ENCODE data around the gene FAM193B.

FAM193B gene

DNA sequence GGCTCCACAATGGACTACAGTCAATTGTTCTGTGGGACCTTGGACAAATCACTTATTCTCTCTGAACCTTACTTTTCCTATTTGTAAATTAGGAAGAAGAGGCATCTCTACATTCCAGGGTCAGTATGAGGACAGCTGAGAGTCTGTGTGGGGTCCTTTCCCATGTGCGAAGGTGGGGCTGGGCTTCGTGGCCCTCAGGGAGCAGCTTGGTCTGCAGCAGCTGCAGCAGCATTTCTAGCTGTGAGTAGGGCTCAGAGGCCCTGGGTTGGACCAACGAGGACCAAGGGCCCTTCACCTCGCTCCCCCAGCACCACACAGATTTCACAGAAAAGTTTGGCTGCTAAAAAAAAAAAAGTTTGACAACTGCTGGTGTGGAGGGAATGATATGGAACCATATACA is 28.2 kb downstream of the FAM193B start:
- TF ChIP-seq, protein P1, sequence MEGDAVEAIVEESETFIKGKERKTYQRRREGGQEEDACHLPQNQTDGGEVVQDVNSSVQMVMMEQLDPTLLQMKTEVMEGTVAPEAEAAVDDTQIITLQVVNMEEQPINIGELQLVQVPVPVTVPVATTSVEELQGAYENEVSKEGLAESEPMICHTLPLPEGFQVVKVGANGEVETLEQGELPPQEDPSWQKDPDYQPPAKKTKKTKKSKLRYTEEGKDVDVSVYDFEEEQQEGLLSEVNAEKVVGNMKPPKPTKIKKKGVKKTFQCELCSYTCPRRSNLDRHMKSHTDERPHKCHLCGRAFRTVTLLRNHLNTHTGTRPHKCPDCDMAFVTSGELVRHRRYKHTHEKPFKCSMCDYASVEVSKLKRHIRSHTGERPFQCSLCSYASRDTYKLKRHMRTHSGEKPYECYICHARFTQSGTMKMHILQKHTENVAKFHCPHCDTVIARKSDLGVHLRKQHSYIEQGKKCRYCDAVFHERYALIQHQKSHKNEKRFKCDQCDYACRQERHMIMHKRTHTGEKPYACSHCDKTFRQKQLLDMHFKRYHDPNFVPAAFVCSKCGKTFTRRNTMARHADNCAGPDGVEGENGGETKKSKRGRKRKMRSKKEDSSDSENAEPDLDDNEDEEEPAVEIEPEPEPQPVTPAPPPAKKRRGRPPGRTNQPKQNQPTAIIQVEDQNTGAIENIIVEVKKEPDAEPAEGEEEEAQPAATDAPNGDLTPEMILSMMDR (IDR thresholded peaks at IDR 0.05; ENCODE audit: insufficient read depth, low read depth, low read length, missing control alignments), result no peak
- DNase-seq (ENCODE audit: low read depth), result no peak
- no peak overlapping the region for H3K4me3 ChIP-seq (ENCODE audit: low read length)

DNA sequence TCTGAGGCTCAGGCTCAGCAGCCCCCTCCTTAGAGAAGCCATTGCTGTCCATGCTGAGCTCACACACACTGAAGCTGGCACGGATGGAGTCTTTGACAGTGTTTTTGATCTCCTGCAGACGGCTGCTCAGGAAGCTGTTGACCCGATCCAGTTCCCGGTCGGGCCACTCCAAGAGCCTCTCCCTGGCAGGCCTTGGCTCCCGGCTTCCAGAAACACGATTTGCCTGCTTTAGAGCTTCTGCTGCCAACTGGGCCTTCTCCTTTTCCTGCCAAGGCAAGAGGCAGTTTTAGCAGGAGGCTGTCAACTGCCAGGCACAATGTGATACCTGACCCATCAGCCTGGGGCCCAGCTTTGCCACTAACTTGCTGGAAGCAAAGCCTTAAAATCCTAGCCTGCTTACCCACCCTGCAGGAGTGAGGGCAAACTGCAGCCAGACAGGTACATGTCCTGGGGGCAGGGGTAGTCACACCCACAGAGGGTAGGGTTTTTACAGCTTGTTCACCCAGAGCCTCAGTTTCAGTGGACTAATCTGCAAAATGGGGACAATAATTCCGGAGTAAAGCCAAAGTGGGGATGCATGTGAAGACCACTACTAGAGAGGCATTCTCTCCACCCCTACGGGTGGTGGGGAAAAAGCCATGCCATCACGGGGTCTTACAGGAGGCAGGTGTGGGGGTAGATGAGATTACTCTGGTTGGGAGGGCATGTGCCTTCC is 29.3 kb downstream of the FAM193B start:
- TF ChIP-seq, protein P1 (IDR thresholded peaks at IDR 0.05; ENCODE audit: insufficient read depth, low read depth, low read length, missing control alignments), result no peak
- DNase-seq (ENCODE audit: low read depth), result no peak
- no peak overlapping the region for H3K4me3 ChIP-seq (ENCODE audit: low read length)

DNA sequence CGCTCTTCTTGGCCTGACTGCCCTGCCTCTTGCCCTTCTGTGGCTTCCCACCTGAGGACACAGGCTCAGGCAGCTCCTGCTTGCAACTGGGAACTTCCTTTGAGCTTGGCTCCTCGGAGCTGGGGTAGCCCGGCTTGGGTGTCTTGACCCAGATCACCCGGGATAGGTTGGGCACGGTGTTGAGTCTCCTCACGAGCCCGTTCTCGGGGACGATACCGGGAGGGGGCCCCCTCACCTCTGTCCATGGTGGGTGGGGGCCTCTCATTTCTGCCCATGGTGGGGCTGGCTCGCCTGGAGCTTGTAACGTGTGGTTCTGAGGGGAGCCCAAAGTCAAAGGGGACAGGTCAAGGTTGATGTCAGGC is 29.8 kb downstream of the FAM193B start:
- TF ChIP-seq, protein P1 (IDR thresholded peaks at IDR 0.05; ENCODE audit: insufficient read depth, low read depth, low read length, missing control alignments), result no peak
- H3K4me3 ChIP-seq (ENCODE audit: low read length), result no peak overlapping the region
- DNase-seq (ENCODE audit: low read depth), result no peak

DNA sequence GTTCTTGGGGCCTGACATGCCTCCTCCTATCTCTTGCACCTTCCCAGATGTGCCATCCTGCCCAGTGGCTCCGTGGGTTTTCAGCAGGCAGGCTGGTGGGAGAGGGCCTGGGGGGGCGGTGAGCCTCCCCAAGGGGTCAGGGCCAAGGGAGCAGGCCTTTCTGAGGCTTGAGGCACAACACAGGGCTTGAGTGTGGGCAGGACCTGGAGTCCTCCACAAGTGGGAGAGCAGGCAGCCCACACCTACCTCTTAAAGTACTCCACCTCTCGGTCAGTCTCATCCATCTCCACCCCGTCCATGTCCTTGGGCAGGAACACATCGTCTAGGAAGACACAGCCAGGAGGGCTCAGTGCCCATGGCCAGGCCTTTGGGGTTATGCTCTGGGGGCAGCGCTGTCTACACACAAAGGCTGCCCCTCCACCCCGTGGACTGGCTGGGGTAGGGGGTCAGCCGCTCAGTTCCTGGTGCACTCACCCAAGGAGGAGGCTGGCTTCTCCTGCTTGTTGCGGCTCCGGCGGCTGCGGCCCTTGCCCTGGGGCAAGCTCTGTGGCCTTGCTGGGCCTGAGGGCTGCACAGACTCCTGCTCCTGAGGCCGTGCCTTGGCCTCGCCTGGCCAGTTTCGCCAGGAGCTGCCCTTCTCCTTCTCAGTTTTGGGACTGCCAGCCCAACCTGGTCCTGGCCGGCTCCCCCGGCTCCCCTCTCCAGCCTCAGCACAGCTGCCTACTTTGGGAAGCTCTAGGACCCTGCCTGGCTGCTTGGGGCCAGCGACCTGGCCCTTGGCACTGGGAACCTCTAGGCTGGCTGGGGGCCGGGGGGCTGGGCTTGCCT is 30.4 kb downstream of the FAM193B start:
- no peak for DNase-seq (ENCODE audit: low read depth)
- no peak overlapping the region for H3K4me3 ChIP-seq (ENCODE audit: low read length)
- TF ChIP-seq, protein P1 (IDR thresholded peaks at IDR 0.05; ENCODE audit: insufficient read depth, low read depth, low read length, missing control alignments), result no peak

DNA sequence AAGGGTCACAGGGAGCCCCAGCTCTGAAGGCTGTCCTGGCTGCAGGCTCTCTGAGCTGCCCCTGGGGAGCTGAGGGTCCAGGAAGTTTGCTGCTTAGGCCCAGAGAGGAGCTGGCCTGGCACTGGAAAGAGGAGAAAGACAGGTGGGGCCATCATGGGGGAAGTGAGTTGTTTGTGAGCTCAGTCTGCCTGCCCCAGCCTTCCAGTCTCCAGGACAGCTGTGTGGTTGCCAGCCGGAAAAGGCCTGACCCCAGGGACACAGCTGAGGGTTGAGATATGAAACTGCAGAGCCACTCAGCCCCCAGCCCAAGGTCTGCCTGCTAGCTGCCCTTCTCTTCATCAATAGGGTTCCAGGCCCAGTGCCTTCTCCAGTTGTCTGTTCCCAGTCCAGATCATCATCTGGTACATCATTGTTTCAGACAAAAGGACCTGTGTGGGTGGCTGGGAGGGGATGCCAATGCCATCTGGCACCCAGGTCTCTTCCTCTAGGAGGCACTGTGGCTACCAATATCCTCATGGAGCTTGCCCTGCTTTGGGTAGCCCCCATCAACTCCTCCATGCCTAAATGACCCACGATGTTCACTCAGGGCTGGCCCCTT is 33.3 kb downstream of the FAM193B start:
- no peak overlapping the region for H3K4me3 ChIP-seq (ENCODE audit: low read length)
- TF ChIP-seq, protein P1 (IDR thresholded peaks at IDR 0.05; ENCODE audit: insufficient read depth, low read depth, low read length, missing control alignments), result peak; percentile 19
- no peak for DNase-seq (ENCODE audit: low read depth)

DNA sequence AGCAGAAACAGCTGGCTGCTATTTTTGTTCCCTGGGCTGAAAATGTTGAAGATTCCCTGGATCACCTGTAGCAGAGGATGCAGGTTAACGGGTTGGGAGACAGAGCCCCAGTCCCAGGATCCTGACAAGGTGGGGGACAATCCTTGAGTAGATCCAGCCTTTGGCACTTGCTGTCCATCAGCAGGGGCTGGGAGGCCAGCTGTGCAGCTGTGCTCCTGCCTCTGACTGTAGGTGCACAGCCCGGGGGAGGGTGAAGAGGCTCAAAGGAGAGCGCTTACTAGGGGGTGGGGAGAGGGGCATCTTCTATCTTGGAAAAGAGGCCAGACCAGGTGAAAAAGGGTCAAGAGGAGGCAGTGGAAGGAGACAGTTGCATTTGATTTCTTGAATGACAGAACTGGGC is 34.1 kb downstream of the FAM193B start:
- TF ChIP-seq, protein P1 (IDR thresholded peaks at IDR 0.05; ENCODE audit: insufficient read depth, low read depth, low read length, missing control alignments), result no peak
- no peak for DNase-seq (ENCODE audit: low read depth)
- H3K4me3 ChIP-seq (ENCODE audit: low read length), result no peak overlapping the region
